ENCODE measurements around the gene XRCC4.

- no peak for TF ChIP-seq ZNF274 (IDR thresholded peaks at IDR 0.05; ENCODE audit: low read depth, low read length)
- no peak for TF ChIP-seq CTCF (IDR thresholded peaks at IDR 0.05 in 2 of 3, conservative IDR thresholded peaks at IDR 0.05 in 1 of 3; ENCODE audit: borderline replicate concordance in 1 of 3, insufficient read depth in 1 of 3, low read depth in 2 of 3, low read length in 2 of 3)
- TF ChIP-seq POLR2A (IDR thresholded peaks at IDR 0.05; ENCODE audit: borderline replicate concordance, extremely low read depth, insufficient read depth, insufficient read length) = no peak
- no peak for TF ChIP-seq SIN3A (IDR thresholded peaks at IDR 0.05; ENCODE audit: low read depth)
- no peak for TF ChIP-seq EZH2phosphoT487 (IDR thresholded peaks at IDR 0.05; ENCODE audit: borderline replicate concordance)
- no peak for TF ChIP-seq SP1 (IDR thresholded peaks at IDR 0.05; ENCODE audit: low read depth)
These were observed 102.6 kb downstream of the XRCC4 start for GRCh38 chr5:83179966-83180365.
